ENCODE data around the gene ERLEC1.

DNA sequence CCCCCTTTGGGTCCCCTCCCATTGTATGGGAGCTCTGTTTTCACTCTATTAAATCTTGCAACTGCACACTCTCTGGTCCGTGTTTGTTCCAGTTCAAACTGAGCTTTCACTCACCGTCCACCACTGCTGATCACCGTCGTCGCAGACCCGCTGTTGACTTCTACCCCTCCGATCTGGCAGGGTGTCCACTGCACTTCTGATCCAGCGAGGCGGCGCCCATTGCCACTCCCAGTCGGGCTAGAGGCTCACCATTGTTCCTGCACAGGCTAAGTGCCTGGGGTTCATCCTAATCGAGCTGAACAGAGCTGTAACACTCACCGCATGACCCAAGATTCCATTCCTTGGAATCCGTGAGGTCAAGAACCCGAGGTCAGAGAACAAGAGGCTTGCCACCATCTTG is 30.2 kb upstream of the ERLEC1 start:
- no peak for TF ChIP-seq CTCF (conservative IDR thresholded peaks at IDR 0.05; ENCODE audit: low read length)
- no peak for TF ChIP-seq EZH2phosphoT487 (IDR thresholded peaks at IDR 0.05; ENCODE audit: borderline replicate concordance)

Measured in Loucy (cell line).